Measurements from ENCODE around the gene PODN.

Gene PODN, protein sequence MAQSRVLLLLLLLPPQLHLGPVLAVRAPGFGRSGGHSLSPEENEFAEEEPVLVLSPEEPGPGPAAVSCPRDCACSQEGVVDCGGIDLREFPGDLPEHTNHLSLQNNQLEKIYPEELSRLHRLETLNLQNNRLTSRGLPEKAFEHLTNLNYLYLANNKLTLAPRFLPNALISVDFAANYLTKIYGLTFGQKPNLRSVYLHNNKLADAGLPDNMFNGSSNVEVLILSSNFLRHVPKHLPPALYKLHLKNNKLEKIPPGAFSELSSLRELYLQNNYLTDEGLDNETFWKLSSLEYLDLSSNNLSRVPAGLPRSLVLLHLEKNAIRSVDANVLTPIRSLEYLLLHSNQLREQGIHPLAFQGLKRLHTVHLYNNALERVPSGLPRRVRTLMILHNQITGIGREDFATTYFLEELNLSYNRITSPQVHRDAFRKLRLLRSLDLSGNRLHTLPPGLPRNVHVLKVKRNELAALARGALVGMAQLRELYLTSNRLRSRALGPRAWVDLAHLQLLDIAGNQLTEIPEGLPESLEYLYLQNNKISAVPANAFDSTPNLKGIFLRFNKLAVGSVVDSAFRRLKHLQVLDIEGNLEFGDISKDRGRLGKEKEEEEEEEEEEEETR

DNA sequence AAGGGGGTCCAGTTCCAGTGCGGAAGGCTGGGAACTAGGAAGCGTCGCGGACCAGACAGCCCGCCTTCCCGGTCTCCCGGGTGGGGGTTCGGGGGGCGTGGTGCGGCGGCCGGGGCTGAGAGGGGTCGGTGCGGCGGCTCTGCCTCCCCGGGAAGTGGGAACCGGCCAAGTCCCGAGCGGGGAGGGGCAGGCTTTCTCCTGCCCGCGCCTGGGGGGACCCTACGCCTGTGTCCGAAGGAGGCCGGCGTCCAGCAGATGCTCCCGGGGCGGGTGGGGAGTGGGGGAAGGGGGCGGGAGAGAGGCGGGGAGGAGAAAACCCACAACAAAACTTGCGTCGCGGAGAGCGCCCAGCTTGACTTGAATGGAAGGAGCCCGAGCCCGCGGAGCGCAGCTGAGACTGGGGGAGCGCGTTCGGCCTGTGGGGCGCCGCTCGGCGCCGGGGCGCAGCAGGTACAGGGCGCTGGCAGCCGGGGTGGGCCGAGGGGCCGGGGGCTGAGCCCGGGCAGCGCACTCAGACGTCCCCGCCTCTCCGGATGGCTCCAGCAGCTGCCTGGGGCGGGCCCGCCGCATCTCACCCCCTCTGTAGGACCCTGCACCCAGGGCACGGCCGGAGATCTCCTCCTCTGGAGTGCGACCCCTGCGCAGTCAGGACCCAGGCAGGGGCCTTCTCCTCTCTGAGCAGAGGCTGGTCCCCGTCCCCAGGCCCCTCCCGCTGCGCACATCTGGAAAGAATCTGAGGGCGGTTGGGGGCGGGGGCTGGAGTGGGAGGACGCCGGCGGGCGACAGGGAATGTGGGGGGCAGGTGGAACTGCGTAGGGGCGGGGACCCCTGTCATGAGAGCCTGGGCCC, at the start of gene PODN:
PODN (plus strand) TSS at position 355 of the 849 bp plus-strand sequence. CDS start 7,643 bp downstream, outside the sequence.
- DNase-seq: no peak

DNA sequence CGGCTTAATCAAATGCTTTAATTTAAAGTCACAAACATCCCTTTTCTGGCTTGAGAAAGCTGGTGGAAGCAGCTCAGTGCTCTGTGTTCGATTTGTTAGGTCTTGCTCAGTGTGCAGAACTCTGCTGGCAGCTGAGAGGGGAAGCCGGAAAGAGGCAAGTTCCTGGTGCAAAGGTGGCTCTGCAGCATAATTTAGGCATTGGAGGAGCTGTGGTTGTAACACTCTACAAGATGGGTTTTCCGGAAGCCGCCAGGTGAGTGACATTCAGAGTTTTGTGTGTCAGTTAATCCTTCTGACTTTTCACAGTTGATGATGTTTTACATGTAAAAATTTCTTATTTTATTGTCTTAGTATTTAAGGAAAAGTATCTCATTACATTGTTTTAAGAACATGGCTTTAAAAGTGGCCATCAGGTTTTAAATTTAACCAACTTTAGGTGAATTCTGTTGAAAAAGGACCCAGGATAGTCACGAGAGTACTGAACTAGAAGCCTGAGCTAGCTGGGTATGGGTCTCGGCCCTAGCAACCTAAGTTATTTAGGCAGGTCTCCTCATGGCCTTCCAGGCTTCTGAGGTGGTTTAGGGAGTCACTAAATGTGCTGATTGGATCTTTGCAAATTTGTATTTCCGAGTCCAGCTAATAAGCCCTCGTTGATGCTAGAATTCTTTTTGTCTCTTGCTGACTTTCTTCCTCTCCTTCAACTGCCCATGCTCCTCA, 47.1 kb upstream of the PODN start:
- peak; percentile 91 for DNase-seq

DNA sequence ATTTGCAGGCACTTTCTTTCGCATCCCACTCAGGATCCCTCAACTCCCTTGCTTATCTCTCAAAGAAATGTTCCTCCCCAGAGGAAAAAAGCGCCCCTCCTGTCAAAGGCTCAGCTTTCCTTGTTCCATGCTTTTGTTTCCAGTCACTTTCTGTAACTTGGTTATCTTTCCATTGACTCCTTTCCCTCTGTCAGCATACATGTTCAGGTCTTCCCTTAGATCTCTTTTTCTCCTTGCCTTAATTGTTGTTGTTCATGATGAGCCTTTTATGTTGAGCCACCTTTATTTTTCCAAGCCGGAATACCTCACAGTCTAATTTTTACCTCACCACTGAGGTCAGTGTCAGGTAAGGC, 46.5 kb upstream of the PODN start:
- no peak for DNase-seq

DNA sequence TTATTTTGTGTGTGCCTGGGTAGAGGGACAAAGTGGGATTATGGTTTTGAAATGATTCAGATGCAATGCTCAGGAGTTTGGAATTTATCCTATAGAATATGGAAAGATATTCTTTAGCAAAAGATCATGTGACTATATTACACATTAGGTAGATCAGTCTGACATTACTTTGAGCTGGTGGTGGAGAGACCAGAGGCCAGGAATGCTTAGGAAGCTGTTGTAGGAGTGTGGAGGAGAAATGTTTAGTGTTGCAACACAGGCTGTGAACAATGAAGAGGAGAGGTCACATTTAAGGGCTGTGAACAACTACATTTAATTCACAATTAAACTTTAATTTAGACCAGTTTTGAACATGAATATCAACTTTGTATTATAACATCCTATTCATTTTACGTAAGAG, 45.3 kb upstream of the PODN start:
- no peak for DNase-seq

DNA sequence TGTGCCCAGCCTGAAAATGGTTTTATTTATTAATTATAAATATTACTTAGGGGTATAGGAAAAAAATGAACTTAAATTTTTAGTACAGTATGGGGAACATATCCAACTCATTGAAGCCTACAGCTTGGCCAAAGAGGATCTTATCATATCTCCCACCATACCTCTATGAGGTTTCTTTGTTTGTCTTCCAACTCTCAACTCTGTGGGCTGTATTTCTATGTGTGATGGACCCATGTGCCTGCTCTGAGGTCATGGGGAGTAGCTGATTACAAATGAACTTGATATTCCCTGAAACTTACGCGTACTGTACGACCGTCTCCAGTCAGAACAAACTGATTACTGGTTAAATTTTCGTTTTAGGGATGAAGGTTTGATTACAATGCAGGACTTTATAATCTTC, 41.4 kb upstream of the PODN start:
- DNase-seq: no peak

DNA sequence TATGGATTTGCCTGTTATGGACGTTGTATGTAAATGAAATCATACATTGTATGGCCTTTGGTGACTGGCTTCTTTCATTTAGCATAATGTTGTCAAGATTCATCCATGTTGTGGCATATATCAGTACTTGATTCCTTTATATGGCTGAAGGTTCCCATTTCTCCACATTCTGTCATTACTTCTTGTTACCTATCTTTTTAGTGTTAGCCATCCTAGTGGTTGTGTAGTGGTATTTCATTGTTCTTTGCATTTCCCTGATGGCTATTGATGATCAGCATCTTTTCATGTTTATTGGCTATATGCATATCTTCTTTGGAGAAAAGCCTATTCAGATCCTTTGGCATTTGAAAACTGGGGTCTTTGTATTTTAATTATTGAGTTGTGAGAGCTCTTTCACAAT, 39.8 kb upstream of the PODN start:
- no peak for DNase-seq

DNA sequence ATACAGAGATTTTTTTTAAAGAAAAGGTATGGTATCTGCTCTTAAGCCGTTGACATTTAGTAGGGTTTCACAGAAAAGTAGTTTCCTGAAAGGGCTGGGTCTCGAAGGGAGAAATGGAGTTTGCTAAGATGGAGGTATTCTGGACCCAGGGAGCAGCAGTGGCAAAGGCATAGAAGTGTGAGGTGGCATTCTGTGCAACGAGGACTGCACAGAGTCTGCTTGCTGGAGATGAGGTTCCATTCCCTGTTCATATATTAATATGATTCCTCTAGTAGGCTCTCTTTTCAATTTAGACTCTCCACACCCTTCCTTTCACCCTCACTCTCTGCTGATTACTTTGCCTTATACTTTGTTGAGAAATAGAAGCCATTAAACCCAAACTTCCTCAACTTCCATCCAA, 38.5 kb upstream of the PODN start:
- no peak for DNase-seq

DNA sequence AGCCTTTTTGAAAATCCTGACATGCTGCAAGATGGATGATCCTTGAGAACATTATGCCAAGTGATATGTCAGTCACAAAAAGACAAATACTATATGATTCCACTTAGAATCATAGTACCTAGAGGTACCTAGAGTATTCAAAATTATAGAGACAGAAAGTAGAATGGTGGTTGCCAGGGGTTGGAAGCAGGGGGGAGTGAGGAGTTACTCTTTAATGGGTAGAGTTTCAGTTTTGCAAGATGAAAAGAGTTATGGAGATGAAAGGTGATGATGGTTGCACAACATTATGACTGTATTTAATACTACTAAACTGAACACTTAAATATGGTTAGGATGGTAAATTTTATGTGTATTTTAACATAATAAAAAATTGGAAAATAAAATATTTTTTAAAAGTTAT, 37.9 kb upstream of the PODN start:
- DNase-seq: no peak

DNA sequence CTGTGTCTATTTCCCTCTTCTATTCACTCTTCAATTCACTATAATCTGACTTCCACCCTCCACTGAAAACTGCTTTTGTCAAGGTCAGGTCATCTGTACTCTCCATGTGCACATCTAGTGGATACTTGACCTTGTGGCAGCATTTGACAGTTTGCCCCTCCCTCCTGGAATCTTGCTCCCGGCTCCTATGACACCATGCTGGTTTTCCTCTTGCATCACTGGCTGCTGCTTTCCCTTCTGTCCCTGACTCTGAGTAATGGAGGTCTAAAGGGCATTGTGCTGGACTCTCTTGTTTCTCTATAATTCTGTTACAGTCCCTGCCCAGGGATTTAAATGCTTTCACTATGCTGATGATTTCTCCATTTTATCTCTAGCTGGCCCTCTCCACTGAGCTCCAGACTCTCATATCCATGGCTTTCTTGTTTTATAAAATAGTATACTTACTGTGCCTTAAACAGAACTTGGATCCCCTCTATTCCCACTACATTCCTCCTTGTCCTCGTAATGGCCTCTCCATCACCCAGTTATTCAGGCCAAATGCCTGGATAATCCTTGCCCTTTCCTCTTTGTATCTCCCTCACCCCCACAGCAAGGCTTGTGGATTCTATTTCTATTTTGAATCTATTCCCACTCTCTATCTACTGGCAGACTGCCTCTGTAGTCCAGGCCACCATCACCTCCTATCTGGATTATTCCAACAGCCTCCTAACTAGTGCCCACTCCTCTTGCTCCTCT, 36.8 kb upstream of the PODN start:
- no peak for DNase-seq

DNA sequence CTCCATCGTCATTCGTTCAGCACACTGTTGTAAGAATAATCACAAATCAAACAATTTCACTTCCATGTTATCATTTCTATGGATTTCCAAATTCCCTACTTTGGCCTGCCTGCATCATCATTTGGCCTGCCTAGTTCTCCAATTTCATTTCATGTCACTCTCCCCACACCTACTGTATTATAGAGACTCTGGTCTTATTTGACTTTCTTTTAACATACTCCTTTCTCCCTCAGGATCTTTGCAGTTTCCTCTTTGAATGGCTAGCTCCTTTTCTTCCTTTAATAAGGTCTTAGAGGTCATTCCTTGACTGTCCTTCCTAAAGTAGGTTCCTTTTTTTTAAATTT, 36.3 kb upstream of the PODN start:
- DNase-seq: no peak

DNA sequence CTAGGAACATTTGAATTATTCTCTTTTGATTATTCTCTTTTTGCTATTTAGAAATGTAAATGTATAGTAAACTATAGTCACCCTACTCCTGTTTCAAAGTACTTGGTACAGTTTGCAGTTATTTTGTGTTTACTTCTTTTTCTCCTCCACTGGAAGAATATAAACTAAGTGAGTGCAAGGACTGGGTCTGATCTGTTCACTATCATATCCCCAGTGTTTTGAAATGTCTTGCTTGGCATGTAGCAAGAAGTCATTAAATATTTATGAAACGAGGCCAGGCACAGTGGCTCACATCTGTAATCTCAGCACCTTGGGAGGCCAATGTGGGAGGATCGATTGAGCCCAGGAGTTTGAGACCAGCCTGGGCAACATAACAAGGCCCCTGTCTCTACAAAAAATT, 35.8 kb upstream of the PODN start:
- no peak for DNase-seq

DNA sequence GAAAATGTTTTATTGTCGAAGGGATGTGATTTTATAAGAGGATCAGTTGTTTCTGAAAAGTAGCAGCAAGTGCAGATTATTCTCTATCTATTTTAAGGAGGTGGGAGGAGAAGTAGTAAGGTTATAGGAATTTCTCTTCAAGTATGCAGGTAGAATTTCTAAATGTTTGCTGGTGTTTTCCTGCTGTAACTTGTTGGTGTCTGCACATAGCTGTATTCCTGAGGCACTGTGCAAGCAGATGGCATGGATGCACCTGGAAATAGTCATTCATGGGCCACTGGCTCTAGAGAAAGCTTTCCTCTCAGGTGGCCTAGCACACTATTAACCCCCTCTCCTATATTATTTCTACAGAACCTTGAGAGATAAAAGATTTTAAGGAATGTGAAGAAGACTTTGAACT, 30.3 kb upstream of the PODN start:
- no peak for DNase-seq

DNA sequence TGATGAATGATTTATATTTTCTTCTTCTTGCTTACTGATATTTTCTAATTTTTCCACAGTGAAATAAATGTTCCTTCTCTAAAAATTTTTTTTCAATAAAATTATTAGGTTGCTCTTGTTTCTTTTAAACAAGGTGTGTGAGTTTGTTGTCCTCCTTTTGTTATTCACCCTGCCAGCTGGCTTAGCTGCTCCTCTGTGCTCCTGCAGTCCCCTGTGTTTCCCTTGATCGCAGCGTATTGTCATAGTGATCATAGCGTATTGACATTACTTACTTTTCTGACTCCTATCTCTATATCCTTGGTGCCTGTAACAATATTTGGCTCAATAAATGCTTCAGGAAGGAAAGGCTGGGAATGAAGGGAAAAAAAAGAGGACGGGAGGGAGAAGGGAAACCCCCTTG, 24.9 kb upstream of the PODN start:
- DNase-seq: no peak

DNA sequence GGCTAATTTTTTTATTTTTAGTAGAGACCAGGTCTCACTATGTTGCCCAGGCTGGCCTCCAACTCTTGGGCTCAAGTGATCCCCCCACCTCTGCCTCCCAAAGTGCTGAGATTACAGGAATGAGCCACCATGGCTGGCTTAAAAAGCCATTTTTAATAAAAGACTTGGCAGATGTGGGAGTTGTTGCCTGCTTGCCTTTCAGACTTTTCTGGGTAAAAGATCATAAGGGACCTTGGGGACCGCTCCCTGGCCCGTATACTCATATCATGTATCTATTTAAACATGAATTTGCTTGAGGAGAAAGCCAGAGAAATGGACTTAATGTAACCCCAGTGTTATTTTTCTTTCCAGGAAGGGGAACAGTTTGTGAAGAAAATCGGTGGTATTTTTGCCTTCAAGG, 23.4 kb upstream of the PODN start:
- DNase-seq: no peak

DNA sequence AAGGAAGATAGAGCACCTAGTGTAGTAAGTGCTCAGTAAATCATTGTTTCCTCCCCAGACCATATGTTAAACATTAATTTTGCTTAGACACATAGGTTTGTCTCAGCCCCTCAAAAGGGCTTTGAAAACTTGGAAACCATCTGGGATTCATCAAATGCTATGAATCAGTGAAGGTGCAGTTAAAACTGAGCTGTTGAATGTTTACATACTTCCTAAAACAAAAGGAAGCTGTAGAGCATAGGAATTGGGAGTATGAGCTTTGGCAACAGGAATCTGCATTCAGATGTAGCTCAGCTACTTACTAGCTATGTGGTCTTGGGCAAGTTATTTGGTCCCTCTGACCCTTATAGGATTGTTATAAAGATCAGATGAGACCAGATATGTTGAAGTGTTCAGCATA, 18.7 kb upstream of the PODN start:
- DNase-seq: no peak

DNA sequence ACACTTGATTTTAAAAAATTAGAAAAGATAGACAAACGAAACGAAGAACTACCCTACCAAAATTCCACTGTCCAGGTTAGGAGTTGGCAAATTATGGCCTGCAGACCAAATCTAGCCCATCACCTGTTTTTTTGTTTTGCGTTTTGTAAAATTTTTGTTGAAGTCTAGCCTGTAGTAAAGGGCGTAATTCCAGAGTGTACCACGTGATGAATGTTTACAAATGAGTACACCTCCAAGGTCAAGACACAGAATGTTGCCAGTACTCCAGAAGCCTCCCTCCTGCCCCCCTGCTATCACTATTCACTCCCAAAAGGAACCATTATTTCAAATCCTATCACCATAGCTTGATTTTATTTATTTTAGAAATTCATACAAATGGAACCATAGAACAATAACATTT, 17.1 kb upstream of the PODN start:
- DNase-seq: no peak

DNA sequence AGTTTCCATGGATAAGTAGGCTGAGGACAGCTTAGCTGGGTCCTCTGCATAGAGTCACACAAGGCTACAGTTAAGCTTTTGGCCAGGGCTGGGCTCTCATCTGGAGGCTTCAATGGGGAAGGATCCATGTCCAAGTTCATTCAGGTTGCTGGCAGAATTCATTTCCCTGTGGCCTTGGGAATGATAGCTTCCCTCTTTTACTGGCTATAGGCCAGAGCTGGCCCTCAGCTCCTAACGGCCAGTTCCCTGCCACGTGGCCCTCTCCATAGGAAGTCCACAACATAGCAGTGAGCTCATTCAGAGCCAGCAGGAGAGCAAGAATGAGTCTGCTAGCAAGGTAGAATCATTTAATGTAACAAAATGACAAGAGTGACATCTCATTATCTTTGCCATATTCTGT, 15.1 kb upstream of the PODN start:
- DNase-seq: no peak

DNA sequence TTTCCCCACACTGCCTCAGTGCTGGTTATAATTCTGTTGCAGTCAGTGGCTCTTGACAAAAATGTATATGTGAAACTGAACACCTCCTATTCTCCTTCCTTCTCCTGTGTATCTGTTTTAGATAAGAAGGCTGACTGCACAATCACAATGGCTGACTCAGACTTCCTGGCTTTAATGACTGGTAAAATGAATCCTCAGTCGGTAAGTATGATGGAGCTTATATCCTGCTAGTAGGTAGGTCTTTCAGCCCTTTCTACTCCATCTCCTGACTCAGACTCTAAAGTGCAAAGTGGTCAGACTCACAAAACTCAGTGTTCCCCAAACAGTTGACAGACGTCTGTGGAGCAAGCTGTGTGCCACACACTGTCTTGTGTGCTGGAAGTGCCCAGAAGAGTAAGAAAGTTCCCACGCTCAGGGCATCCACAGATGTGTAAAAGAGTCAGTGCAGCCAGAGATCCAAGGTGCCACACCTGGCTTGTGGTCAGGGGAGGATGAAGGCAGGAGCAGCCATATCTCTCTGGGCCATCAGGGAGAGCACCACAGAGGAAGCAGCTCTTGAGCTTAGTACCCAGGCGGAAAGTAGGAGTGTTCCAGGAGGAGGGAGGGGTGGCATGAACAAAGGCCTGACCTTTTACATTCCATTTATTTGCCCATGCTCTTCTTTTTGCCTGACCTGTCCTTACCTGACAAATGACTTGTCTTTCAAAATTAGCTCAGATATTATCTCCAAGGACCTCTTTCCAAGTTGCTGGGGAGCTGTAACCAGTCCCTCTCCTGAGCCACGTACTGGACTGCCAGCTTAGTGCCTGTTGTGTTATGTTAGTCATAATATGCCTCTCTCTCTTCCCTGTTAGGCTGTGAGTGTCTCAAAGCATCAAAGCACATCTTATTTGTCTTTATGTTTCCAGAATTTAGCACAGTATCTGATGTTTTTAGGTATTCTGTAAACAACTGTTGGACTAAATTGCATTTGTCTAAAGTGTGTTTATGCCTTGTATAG, 14.0 kb upstream of the PODN start:
- no peak for DNase-seq

DNA sequence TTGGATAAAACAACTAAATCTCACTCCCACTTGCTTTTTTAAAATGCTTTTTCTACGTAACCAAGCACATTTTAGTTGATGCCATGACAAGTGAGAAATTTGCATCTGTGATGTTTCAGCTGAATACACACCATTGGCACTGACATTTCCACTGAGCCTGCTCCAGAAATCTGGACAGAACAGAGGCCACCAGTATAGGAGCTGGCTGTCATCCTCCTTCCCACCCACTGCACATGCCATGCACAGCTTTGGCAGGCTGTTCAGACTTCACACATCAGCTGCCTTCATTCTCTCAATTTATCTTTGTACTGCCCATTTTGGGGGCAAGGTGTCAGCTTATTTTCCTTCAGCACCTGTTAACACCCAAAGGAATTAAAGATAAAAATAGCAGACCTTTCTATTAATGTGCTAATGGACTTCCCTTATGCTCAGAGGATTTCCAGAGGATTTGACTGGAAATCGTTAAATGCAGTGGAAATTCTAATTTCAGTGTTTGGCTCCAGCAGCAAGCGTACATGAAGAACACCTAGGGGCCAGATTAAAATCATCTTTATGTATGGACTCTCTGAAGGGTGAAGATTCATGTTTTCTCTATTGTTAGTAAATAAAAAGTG, 12.9 kb upstream of the PODN start:
- DNase-seq: no peak

DNA sequence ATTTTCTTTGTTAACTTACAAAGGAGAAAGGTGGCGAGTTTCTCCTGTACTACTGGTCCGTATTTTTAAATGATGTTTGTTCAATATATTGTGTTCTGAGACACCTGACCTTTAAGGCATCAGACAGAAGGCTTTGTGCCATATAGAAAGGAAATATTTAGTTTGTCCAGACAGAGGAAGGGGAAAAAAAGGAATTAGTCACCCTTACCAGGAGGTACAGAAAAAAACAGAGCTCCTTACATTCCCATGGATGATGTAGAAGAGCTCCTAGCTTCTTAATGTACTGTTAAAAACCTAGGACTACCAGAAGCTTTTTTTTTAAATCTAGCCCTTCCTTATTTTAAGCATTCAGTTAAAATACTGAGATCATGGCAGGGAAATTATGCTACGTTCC, 12.4 kb upstream of the PODN start:
- DNase-seq: no peak

DNA sequence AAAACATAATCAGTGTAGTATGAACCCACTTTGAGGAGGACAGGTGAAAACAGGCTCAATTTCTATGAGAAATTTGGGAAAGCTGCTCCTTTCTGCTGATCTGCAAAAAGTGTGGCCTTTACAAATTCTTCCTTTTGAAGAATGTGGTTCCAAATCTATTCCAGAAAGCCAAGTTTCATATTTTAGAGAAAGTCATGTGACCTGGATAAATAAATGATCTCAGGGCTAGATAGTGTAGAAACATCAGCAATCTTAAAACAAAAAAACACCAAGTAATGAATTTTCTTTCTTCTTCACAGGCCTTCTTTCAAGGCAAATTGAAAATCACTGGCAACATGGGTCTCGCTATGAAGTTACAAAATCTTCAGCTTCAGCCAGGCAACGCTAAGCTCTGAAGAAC, 11.7 kb upstream of the PODN start:
- no peak for DNase-seq

All from NCI-H774 (cell line).